GM23248 (cell line): Measurements from ENCODE around the gene MEIOC.

Experiments
- EZH2 ChIP-seq: fragments of 200-600 bp; sonication (generic); IDR thresholded peaks from 2 replicates; pipeline ENCODE4 v1.6.1; 2018; ENCODE audit warnings: antibody characterized with exemption, mild to moderate bottlenecking; ENCODE audit not compliant: insufficient read depth, poor library complexity, severe bottlenecking
- EZH2phosphoT487 ChIP-seq: fragments of 200-600 bp; sonication (generic); IDR thresholded peaks from 2 replicates; pipeline ENCODE4 v1.6.1; 2018; ENCODE audit warnings: antibody characterized with exemption, moderate library complexity, mild to moderate bottlenecking, low read depth; ENCODE audit not compliant: insufficient read depth

DNA sequence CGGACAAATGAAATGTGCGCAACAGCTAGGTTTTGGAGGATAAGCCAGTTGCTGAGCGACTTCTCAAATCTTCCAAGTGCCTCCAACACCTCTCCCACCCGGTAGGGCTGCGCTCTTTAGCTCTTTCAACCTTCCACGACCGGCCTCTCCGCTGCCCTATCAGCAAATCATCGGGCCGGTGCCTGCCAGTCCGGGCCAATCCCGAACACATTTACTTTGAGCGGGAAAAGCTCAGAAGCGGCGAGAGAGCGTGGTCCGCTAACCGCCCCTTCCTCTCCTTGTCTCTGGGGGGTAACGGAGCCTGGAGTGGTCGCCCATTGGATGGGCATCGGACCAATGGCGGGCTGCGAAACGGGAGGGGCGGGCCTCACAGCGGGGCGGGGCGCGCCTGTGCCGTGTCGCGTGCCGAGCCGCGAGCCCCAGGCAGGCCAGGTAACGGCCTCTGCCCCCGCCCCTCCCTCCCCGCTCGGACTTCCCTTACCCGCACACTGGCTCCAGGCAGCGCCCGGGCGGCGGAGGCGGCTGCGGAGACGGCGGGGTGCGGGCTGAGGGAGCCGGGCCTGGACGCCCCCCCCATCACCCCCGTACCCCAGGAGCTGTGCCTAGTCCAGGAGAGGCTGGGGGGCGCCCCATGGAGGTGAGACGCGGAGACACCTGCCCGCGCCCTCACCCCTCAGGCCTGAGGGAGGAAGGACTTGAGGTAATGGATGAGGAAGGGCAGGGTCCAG is at the start of gene MEIOC:
- TF ChIP-seq EZH2phosphoT487 = no peak
- TF ChIP-seq EZH2 = no peak
